ENCODE data around the gene FMN1.

The FMN1 gene

GRCh38 chr15:33095641-33096040 lies 98.9 kb downstream of the FMN1 start:
- H3K4me3 ChIP-seq (ENCODE audit: low read length), result no peak overlapping the region
- DNase-seq (ENCODE audit: low read depth), result peak; percentile 21
- TF ChIP-seq CTCF (conservative IDR thresholded peaks at IDR 0.05; ENCODE audit: low read length), result no peak

GRCh38 chr15:33094336-33094735 lies 100.2 kb downstream of the FMN1 start:
- no peak for TF ChIP-seq CTCF (conservative IDR thresholded peaks at IDR 0.05; ENCODE audit: low read length)
- DNase-seq (ENCODE audit: low read depth), result peak; percentile 28
- H3K4me3 ChIP-seq (ENCODE audit: low read length), result no peak overlapping the region

- no peak for DNase-seq (ENCODE audit: low read depth)
- TF ChIP-seq CTCF (conservative IDR thresholded peaks at IDR 0.05; ENCODE audit: low read length), result no peak
- no peak overlapping the region for H3K4me3 ChIP-seq (ENCODE audit: low read length)
Measured at GRCh38 chr15:33093222-33093621, 101.3 kb downstream of the FMN1 start.

- DNase-seq (ENCODE audit: low read depth), result no peak
- TF ChIP-seq CTCF (conservative IDR thresholded peaks at IDR 0.05; ENCODE audit: low read length), result no peak
- H3K4me3 ChIP-seq (ENCODE audit: low read length), result no peak overlapping the region
Measured at GRCh38 chr15:33091983-33092693, 102.4 kb downstream of the FMN1 start.

DNA sequence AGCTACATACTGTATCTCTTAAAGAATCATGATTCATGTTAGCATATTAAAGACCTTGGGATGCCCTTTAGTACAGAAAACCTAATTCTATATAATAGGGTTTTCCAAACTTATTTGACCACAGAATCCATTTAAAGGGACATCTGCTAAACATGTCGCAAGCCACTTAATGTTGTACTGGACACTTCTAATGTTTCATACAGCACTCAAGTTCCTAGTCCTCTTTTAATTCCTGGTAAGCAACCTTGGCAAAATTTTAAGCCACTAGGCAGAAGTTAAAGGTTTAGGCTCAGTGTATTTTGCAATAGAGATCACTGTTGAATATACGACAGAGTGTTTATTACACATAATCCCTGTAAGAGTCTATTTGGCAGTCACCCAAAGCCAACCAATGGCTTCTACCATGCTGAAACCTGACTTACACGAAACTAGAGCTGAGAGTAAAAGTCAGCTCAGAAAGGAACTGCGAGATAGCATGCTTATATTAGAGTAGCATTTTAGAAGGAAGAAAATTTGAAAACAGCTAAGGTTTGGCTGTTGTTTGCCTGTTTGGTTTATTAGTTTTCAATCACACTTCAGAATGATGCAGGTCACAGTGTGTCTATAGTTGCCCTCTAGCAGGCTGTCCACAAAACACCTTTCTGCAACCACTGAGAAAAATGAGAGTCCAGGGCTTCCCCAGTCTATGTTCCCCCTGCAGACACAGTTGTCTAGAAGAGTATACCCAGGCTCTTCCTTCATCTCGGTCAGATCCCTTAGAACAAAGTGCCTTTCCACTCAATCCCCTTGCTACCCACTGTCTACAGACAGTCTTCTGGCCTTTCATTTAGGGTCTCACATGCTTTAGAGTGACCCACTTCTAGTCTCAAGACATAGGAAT lies 104.4 kb downstream of the FMN1 start:
- no peak for TF ChIP-seq CTCF (conservative IDR thresholded peaks at IDR 0.05; ENCODE audit: low read length)
- peak; percentile 69 for DNase-seq (ENCODE audit: low read depth)
- no peak overlapping the region for H3K4me3 ChIP-seq (ENCODE audit: low read length)

- no peak for DNase-seq (ENCODE audit: low read depth)
- H3K4me3 ChIP-seq (ENCODE audit: low read length), result no peak overlapping the region
- TF ChIP-seq CTCF (conservative IDR thresholded peaks at IDR 0.05; ENCODE audit: low read length), result no peak
Measured at GRCh38 chr15:33089165-33089877, 105.2 kb downstream of the FMN1 start.
